Chondrocyte (in vitro differentiated cells): ENCODE results near the gene FAM120B. TPM values are rescaled to one million over a fixed set of nuclear protein-coding genes. Genes with fewer than 3 reads are reported as not detected.

Experiments used
- DNase-seq: peaks from one replicate; pipeline ENCODE4 v3.0.0; 2021; ENCODE audit warnings: mixed read lengths, low spot score
- H3K27ac Mint-ChIP-seq: one replicate; pipeline ENCODE4 v1.8.0; 2021; ENCODE audit warnings: mild to moderate bottlenecking, moderate library complexity, mixed read lengths; ENCODE audit not compliant: unreplicated experiment
- H3K27me3 Mint-ChIP-seq: 2 replicates; pipeline ENCODE4 v1.8.0; 2021; ENCODE audit warnings: low read depth, mixed read lengths
- H3K36me3 Mint-ChIP-seq: 2 replicates; pipeline ENCODE4 v1.8.0; 2021; ENCODE audit warnings: low read depth, mixed read lengths
- H3K4me1 Mint-ChIP-seq: 2 replicates; pipeline ENCODE4 v1.8.0; 2021; ENCODE audit warnings: low read depth, mild to moderate bottlenecking, mixed read lengths
- H3K4me3 Mint-ChIP-seq: one replicate; pipeline ENCODE4 v1.8.0; 2021; ENCODE audit warnings: mild to moderate bottlenecking, moderate library complexity, mixed read lengths; ENCODE audit not compliant: unreplicated experiment
- H3K9me3 Mint-ChIP-seq: 2 replicates; pipeline ENCODE4 v1.8.0; 2021; ENCODE audit warnings: low read depth, mixed read lengths
- CTCF ChIP-seq: fragments of 200-600 bp; sonication (generic); IDR thresholded peaks from 2 replicates; pipeline ENCODE4 v1.5.0; 2021; ENCODE audit warnings: antibody characterized with exemption, mild to moderate bottlenecking, moderate library complexity
- total RNA-seq: library from RNA; stranded (reverse); gene quantifications from 3 replicates; pipeline ENCODE4 v1.2.1, GENCODE V29; 2021

Gene FAM120B
- total RNA-seq, 1 donor from 2014 or later: 26.8 TPM

GRCh38 chr6:170450916-170451761 lies 144.6 kb downstream of the FAM120B start:
- Mint-ChIP-seq H3K4me3 (no peak overlapping the region), H3K36me3 (no peaks in the 10 kb centered on the region), H3K27me3 (no peaks in the 10 kb centered on the region), H3K4me1 (no peaks in the 10 kb centered on the region), H3K9me3 (no peaks in the 10 kb centered on the region), H3K27ac (no peak overlapping the region)
- TF ChIP-seq CTCF: no peak
- DNase-seq: no peak

- Mint-ChIP-seq H3K9me3 (no peaks in the 10 kb centered on the region), H3K4me3 (no peak overlapping the region), H3K4me1 (peaks cover 1% of the 10 kb centered on the region), H3K27me3 (no peaks in the 10 kb centered on the region), H3K36me3 (no peaks in the 10 kb centered on the region), H3K27ac (no peak overlapping the region)
- no peak for TF ChIP-seq CTCF
- peak; percentile 82 for DNase-seq
Measured at GRCh38 chr6:170451762-170452651, 145.4 kb downstream of the FAM120B start.

- Mint-ChIP-seq H3K9me3 (no peaks in the 10 kb centered on the region), H3K36me3 (no peaks in the 10 kb centered on the region), H3K4me1 (peaks cover 2% of the 10 kb centered on the region), H3K4me3 (no peak overlapping the region), H3K27me3 (no peaks in the 10 kb centered on the region), H3K27ac (no peak overlapping the region)
- no peak for TF ChIP-seq CTCF
- no peak for DNase-seq
Measured at GRCh38 chr6:170452767-170453545, 146.4 kb downstream of the FAM120B start.

- Mint-ChIP-seq H3K4me1 (peaks cover 2% of the 10 kb centered on the region), H3K36me3 (no peaks in the 10 kb centered on the region), H3K27me3 (no peaks in the 10 kb centered on the region), H3K27ac (no peak overlapping the region), H3K4me3 (no peak overlapping the region), H3K9me3 (no peaks in the 10 kb centered on the region)
- no peak for DNase-seq
- TF ChIP-seq CTCF: no peak
Measured at GRCh38 chr6:170453586-170454511, 147.3 kb downstream of the FAM120B start.
